ENCODE results near the gene JAM3. TPM values are rescaled to one million over a fixed set of nuclear protein-coding genes. Genes with fewer than 3 reads are reported as not detected.

JAM3 gene
- total RNA-seq, 1 experiment from 2014 or later, result 32.9 TPM

GRCh38 chr11:134063124-134063495, 5.8 kb upstream of the JAM3 start:
- TF ChIP-seq ZBTB43 (CRISPR knock-in tag; IDR thresholded peaks at IDR 0.05), result no peak
- TF ChIP-seq CREM (CRISPR knock-in tag; IDR thresholded peaks at IDR 0.05), result no peak
- no peak for TF ChIP-seq ZNF512 (CRISPR knock-in tag; IDR thresholded peaks at IDR 0.05; ENCODE audit: borderline replicate concordance)
- TF ChIP-seq ZNF671 (CRISPR knock-in tag; IDR thresholded peaks at IDR 0.05), result no peak
- no peak for TF ChIP-seq JAZF1 (CRISPR knock-in tag; IDR thresholded peaks at IDR 0.05)
- TF ChIP-seq ERG (CRISPR knock-in tag; IDR thresholded peaks at IDR 0.05), result no peak
- no peak for TF ChIP-seq AR (CRISPR knock-in tag; IDR thresholded peaks at IDR 0.05)
- no peak for TF ChIP-seq STAT6 (CRISPR knock-in tag; conservative IDR thresholded peaks at IDR 0.05; ENCODE audit: low read depth)
- TF ChIP-seq ZNF532 (CRISPR knock-in tag; IDR thresholded peaks at IDR 0.05; ENCODE audit: borderline replicate concordance), result no peak
- TF ChIP-seq ZNF423 (CRISPR knock-in tag; IDR thresholded peaks at IDR 0.05), result no peak
- TF ChIP-seq IRF2 (CRISPR knock-in tag; IDR thresholded peaks at IDR 0.05; ENCODE audit: borderline replicate concordance, low read depth), result no peak
- TF ChIP-seq ZNF121 (CRISPR knock-in tag; IDR thresholded peaks at IDR 0.05), result no peak
- no peak for TF ChIP-seq GRHL2 (CRISPR knock-in tag; IDR thresholded peaks at IDR 0.05; ENCODE audit: insufficient replicate concordance, severe bottlenecking)
- no peak for TF ChIP-seq PRRX2 (CRISPR knock-in tag; IDR thresholded peaks at IDR 0.05)
- no peak for TF ChIP-seq IRF1 (CRISPR knock-in tag; IDR thresholded peaks at IDR 0.05)
- no peak for TF ChIP-seq USF1 (CRISPR knock-in tag; IDR thresholded peaks at IDR 0.05)
- Mint-ChIP-seq H3K4me3 (no peak overlapping the region), H3K27me3 (ENCODE audit: low read depth) (peaks cover 16% of the 10 kb centered on the region), H3K4me1 (peaks cover 29% of the 10 kb centered on the region), H3K36me3 (no peaks in the 10 kb centered on the region), H3K9me3 (no peaks in the 10 kb centered on the region), H3K27ac (no peak overlapping the region)
- DNase-seq (ENCODE audit: low spot score), result no peak
- ATAC-seq, result no peak
- POLR2A ChIA-PET, result no interaction called here
- CTCF ChIA-PET, result interaction anchor here (1.2 to 4.8 kb wide), 6 partner anchors 8 to 29 kb away, joined by 3 to 20 read pairs (median 4); no protein-coding TSS in a partner anchor

Data from WTC11 (cell line).